HepG2 (cell line): ENCODE measurements around the gene PSORS1C1. TPM values are rescaled to one million over a fixed set of nuclear protein-coding genes. Genes with fewer than 3 reads are reported as not detected.

ENCODE experiments used
- ATAC-seq: fragments of 200-7000 bp; cut with Tn5 transposase; 3 replicates; pipeline ENCODE4 v1.9.1; 2020; ENCODE audit warnings: mild to moderate bottlenecking, moderate library complexity
- BruUV-seq: library from RNA; stranded (reverse); fragments of 400-500 nt; replicated peaks from 2 replicates; lab custom pipeline; 2021; lab: Mats Ljungman, UMichigan
- CTCF ChIA-PET: fragments of 300-600 bp; formaldehyde crosslinking; extraction: SDS; loops from one replicate; lab custom pipeline; 2021; ENCODE audit warnings: low total read pairs, inconsistent platforms, low intra/inter-chr PET ratio; lab: Yijun Ruan, JAX
- POLR2A ChIA-PET: fragments of 350-600 bp; sonication (Branson Sonifier 250); formaldehyde crosslinking; loops from one replicate; lab custom pipeline; 2020; ENCODE audit warnings: antibody characterized with exemption, inconsistent platforms; lab: Yijun Ruan, JAX
- DNase-seq: peaks from one replicate; pipeline ENCODE4 v3.0.0-alpha.2; 2015; ENCODE audit warnings: low spot score
- FAIRE-seq: peaks from 3 replicates; lab custom pipeline; 2011; peaks lifted over from hg19 to GRCh38; lab: Jason Lieb, UNC
- H2AFZ ChIP-seq: one replicate; pipeline ENCODE4 v1.6.1; 2011; ENCODE audit warnings: low read length, inconsistent platforms
- H3K27ac ChIP-seq: fragments of 300-600 bp; 3 replicates; pipeline ENCODE4 v1.8.0; 2011; ENCODE audit warnings: mixed run types, mild to moderate bottlenecking, mixed read lengths, low read length, inconsistent platforms; ENCODE audit not compliant: insufficient read depth; ENCODE audit errors: extremely low read length
- H3K27me3 ChIP-seq, 2 experiments: fragments of 200-600 bp in 1 of 2; 2 replicates in 1 of 2; 3 replicates in 1 of 2; pipeline versions ENCODE4 v1.6.0 to v1.8.0; 2011; ENCODE audit warnings: low read length in 2 of 2, mild to moderate bottlenecking in 2 of 2, moderate library complexity in 2 of 2, inconsistent platforms in 1 of 2; ENCODE audit not compliant: insufficient read depth in 2 of 2, control insufficient read depth in 1 of 2
- H3K36me3 ChIP-seq, 2 experiments: fragments of 200-600 bp in 1 of 2; replicated peaks in 1 of 2; 2 replicates in 1 of 2; 3 replicates in 1 of 2; pipeline versions ENCODE4 v1.5.1 to v1.8.0; 2011; ENCODE audit warnings: low read length in 2 of 2, inconsistent platforms in 1 of 2; ENCODE audit not compliant: insufficient read depth in 2 of 2, control insufficient read depth in 1 of 2
- H3K4me1 ChIP-seq: 2 replicates; pipeline ENCODE4 v1.5.1; 2012; ENCODE audit warnings: low read length, inconsistent platforms; ENCODE audit not compliant: insufficient read depth
- H3K4me2 ChIP-seq: 2 replicates; pipeline ENCODE4 v1.6.0; 2011; ENCODE audit warnings: low read depth, low read length, inconsistent platforms
- H3K4me3 ChIP-seq, 3 experiments: fragments of 200-600 bp in 1 of 3; sonication (generic), shearing (Covaris generic) in 1 of 3; replicated peaks in 1 of 3; 2 replicates each; pipeline ENCODE4 v1.5.1; 2011 to 2016; ENCODE audit warnings: low read length in 3 of 3, inconsistent platforms in 2 of 3, low read depth in 2 of 3, mild to moderate bottlenecking in 2 of 3, control low read depth in 1 of 3, mixed read lengths in 1 of 3; ENCODE audit not compliant: insufficient read depth in 1 of 3
- H3K79me2 ChIP-seq: one replicate; pipeline ENCODE4 v1.6.1; 2011; ENCODE audit warnings: low read length, inconsistent platforms; ENCODE audit not compliant: insufficient read depth
- H3K9ac ChIP-seq: 2 replicates; pipeline ENCODE4 v1.6.0; 2011; ENCODE audit warnings: mild to moderate bottlenecking, low read depth, low read length, inconsistent platforms; ENCODE audit not compliant: insufficient read depth
- H3K9me3 ChIP-seq: 2 replicates; pipeline ENCODE4 v1.5.1; 2012; ENCODE audit warnings: mild to moderate bottlenecking, low read length
- H4K20me1 ChIP-seq: 2 replicates; pipeline ENCODE4 v1.6.0; 2011; ENCODE audit warnings: inconsistent platforms, mild to moderate bottlenecking, low read length, moderate library complexity; ENCODE audit not compliant: insufficient read depth
- CHCHD3 ChIP-seq: sonication (generic); formaldehyde crosslinking; IDR thresholded peaks from 2 replicates; pipeline ENCODE4 v1.8.0; 2022; ENCODE audit warnings: mild to moderate bottlenecking, missing genetic modification reagents, moderate library complexity
- CREM ChIP-seq, 2 experiments: sonication (generic) in 1 of 2; formaldehyde crosslinking in 1 of 2; IDR thresholded peaks; 2 replicates each; pipeline versions ENCODE4 v1.4.0 to v1.6.1; 2016 to 2020; ENCODE audit warnings: antibody characterized with exemption in 1 of 2, mild to moderate bottlenecking in 1 of 2, missing genetic modification reagents in 1 of 2
- DMAP1 ChIP-seq: IDR thresholded peaks from 2 replicates; pipeline ENCODE4 v1.6.1; 2016
- KDM4B ChIP-seq: sonication (generic); formaldehyde crosslinking; IDR thresholded peaks from 2 replicates; pipeline ENCODE4 v1.4.0; 2020; ENCODE audit warnings: missing genetic modification reagents
- KLF12 ChIP-seq: sonication (generic); formaldehyde crosslinking; IDR thresholded peaks from 2 replicates; pipeline ENCODE4 v1.4.0; 2020; ENCODE audit warnings: missing genetic modification reagents, borderline replicate concordance
- NFE2 ChIP-seq: sonication (generic); formaldehyde crosslinking; IDR thresholded peaks from 2 replicates; pipeline ENCODE4 v1.4.0; 2020; ENCODE audit warnings: missing genetic modification reagents
- RORA ChIP-seq: sonication (generic); formaldehyde crosslinking; IDR thresholded peaks from 2 replicates; pipeline ENCODE4 v1.5.0; 2020; ENCODE audit warnings: mild to moderate bottlenecking, missing genetic modification reagents, moderate library complexity
- ZBTB3 ChIP-seq: sonication (generic); formaldehyde crosslinking; IDR thresholded peaks from 2 replicates; pipeline ENCODE4 v1.4.0; 2020; ENCODE audit warnings: low read depth, mild to moderate bottlenecking, moderate library complexity, missing genetic modification reagents, borderline replicate concordance
- ZNF274 ChIP-seq: sonication (generic); formaldehyde crosslinking; IDR thresholded peaks from 2 replicates; pipeline ENCODE4 v1.5.1; 2020; ENCODE audit warnings: mild to moderate bottlenecking, missing genetic modification reagents
- WGBS: methylation state at CpG from one replicate; pipeline ENCODE4 v1.1.6; 2017; ENCODE audit warnings: low lambda C conversion rate; 5-methylcytosine and 5-hydroxymethylcytosine counted together
- in situ Hi-C: cut with HindIII; loops from 2 replicates; pipeline ENCODE4 v1.10.0; 2017; ENCODE audit warnings: low pct_unique_long_range_greater_than_20kb; ENCODE audit not compliant: extremely low pct_ligation_motif_present
- intact Hi-C: fragments of 100-400 bp; cut with micrococcal nuclease; formaldehyde crosslinking; loops from one replicate; pipeline ENCODE4 v1.10.0; 2022; ENCODE audit not compliant: unreplicated experiment
- polyA plus RNA-seq, 8 experiments: library from polyadenylated mRNA; depleted of rRNA in 3 of 8; stranded (reverse) in 7 of 8; unstranded in 1 of 8; fragments of >200 nt; fragmentation: Illumina TruSeq in 4 of 8; extraction: Trizol in 4 of 8; gene quantifications; 2 replicates each; pipeline versions ENCODE4 v1.2.1 to v1.2.3, GENCODE V29; 2011 to 2016; ENCODE audit warnings: low read depth in 4 of 8, missing spikeins in 1 of 8, mixed read lengths in 1 of 8; ENCODE audit not compliant: insufficient read depth in 1 of 8
- total RNA-seq, 5 experiments: library from RNA; depleted of rRNA; stranded (reverse); fragments of >200 nt; fragmentation: Illumina TruSeq; extraction: Trizol; gene quantifications; 2 replicates each; pipeline ENCODE4 v1.2.3, GENCODE V29; 2016; ENCODE audit warnings: low read depth in 1 of 5
- TF ChIP-seq, protein P1 (sequence below): sonication (generic); formaldehyde crosslinking; IDR thresholded peaks from 2 replicates; pipeline ENCODE4 v1.8.1; 2023; ENCODE audit warnings: missing genetic modification reagents, mild to moderate bottlenecking, borderline replicate concordance
- TF ChIP-seq, protein P2 (sequence below): sonication (generic); formaldehyde crosslinking; IDR thresholded peaks from 2 replicates; pipeline ENCODE4 v1.4.0; 2020; ENCODE audit warnings: mild to moderate bottlenecking, low read depth, missing genetic modification reagents
- TF ChIP-seq, protein P3 (sequence below): sonication (generic); formaldehyde crosslinking; IDR thresholded peaks from 2 replicates; pipeline ENCODE4 v1.4.0; 2020; ENCODE audit warnings: missing genetic modification reagents, borderline replicate concordance

PSORS1C1 gene
- total and polyA plus RNA-seq, 2 of the 13 experiments (the other 11 are each of a cell fraction or from before 2014, with no cell fraction given) = 0.01 to 0.02 TPM

DNA sequence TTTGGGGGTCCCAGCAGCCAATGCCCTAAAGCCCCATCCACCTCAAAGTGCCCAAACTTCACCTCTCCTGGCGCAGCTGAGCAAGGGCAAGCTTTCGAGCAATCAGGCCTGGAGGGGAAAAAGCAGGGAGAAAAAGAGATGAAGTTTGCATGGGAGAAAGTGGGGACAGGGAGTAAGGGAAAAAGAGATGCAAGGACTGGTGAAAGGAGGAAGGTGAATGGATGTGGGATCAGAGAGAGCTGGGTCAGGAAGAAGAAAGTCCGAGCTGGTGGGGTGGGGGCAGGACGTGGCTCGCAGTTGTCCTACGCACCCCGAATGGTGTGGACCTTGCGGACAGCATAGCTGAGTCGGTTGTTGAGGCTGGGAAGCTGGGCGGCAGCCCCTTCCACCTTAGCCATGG is 30.8 kb downstream of the PSORS1C1 start (continued):
- TF ChIP-seq, protein P1, sequence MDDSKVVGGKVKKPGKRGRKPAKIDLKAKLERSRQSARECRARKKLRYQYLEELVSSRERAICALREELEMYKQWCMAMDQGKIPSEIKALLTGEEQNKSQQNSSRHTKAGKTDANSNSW (CRISPR knock-in tag) = no peak
- TF ChIP-seq NFE2 (CRISPR knock-in tag) = no peak
- no peak for TF ChIP-seq KLF12 (CRISPR knock-in tag)
- no peak for TF ChIP-seq CHCHD3
- TF ChIP-seq, protein P2, sequence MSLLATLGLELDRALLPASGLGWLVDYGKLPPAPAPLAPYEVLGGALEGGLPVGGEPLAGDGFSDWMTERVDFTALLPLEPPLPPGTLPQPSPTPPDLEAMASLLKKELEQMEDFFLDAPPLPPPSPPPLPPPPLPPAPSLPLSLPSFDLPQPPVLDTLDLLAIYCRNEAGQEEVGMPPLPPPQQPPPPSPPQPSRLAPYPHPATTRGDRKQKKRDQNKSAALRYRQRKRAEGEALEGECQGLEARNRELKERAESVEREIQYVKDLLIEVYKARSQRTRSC (CRISPR knock-in tag) = no peak

DNA sequence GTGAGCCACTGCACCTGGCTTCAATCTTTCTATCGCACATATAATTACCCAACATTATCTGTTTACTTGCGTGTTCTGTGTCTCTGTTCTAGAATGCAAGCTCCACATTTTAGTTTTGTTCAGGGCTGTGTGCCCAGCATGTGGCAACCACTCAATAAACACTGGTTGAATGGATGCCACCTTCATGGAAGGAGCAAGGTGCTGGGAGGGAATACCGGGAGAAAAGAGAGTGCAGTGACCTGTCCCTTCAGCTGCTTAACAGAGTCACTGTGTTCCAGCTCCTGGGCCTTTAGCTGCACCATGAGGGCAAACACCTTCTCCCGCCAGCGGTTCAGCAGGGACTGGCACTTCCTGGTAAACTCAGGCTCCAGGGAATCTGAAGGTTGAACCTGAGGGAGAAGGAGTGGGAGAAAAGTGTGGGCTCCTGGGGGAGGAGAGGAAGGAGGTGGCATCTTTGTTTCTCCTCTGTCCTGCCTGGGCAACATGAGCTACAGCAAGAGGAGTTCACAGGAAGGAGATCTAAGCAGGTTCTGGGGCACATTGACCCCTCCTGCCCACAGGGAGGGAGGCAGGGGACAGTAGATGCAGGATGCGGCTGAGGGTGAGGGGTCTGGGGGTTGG is 35.3 kb downstream of the PSORS1C1 start:
- no peak for ATAC-seq
- H3K27ac ChIP-seq = no peak overlapping the region
- BruUV-seq = no TSS peak
- no peak overlapping the region for H3K9ac ChIP-seq
- no peak overlapping the region for H3K4me2 ChIP-seq
- DNase-seq = no peak
- H3K9me3 ChIP-seq = no peaks in the 10 kb centered on the region
- H3K4me3 ChIP-seq = no peak overlapping the region
- H4K20me1 ChIP-seq = no peaks in the 10 kb centered on the region
- FAIRE-seq = no peak
- WGBS = 82% methylated on average over 5 of the region's 6 CpGs
- H2AFZ ChIP-seq = no peak overlapping the region
- no peaks in the 10 kb centered on the region for H3K79me2 ChIP-seq
- no peaks in the 10 kb centered on the region for H3K4me1 ChIP-seq
- peaks cover 3 to 23% of the 10 kb centered on the region in 2 experiments; a peak in 4 of 5 replicates for H3K36me3 ChIP-seq
- ChIA-PET CTCF (no interaction called here), POLR2A (no interaction called here)
- no peaks in the 10 kb centered on the region for H3K27me3 ChIP-seq
- in situ Hi-C loops = no loop called here
- intact Hi-C loops = no loop called here
- TF ChIP-seq DMAP1 (CRISPR knock-in tag) = no peak
- TF ChIP-seq ZBTB3 (CRISPR knock-in tag) = no peak
- no peak for TF ChIP-seq ZNF274 (CRISPR knock-in tag)
- TF ChIP-seq KDM4B (CRISPR knock-in tag) = no peak
- TF ChIP-seq CREM (IDR thresholded peaks at IDR 0.05) = no peak
- TF ChIP-seq CREM (CRISPR knock-in tag; IDR thresholded peaks at IDR 0.05) = no peak
- no peak for TF ChIP-seq RORA
- TF ChIP-seq, protein P3, sequence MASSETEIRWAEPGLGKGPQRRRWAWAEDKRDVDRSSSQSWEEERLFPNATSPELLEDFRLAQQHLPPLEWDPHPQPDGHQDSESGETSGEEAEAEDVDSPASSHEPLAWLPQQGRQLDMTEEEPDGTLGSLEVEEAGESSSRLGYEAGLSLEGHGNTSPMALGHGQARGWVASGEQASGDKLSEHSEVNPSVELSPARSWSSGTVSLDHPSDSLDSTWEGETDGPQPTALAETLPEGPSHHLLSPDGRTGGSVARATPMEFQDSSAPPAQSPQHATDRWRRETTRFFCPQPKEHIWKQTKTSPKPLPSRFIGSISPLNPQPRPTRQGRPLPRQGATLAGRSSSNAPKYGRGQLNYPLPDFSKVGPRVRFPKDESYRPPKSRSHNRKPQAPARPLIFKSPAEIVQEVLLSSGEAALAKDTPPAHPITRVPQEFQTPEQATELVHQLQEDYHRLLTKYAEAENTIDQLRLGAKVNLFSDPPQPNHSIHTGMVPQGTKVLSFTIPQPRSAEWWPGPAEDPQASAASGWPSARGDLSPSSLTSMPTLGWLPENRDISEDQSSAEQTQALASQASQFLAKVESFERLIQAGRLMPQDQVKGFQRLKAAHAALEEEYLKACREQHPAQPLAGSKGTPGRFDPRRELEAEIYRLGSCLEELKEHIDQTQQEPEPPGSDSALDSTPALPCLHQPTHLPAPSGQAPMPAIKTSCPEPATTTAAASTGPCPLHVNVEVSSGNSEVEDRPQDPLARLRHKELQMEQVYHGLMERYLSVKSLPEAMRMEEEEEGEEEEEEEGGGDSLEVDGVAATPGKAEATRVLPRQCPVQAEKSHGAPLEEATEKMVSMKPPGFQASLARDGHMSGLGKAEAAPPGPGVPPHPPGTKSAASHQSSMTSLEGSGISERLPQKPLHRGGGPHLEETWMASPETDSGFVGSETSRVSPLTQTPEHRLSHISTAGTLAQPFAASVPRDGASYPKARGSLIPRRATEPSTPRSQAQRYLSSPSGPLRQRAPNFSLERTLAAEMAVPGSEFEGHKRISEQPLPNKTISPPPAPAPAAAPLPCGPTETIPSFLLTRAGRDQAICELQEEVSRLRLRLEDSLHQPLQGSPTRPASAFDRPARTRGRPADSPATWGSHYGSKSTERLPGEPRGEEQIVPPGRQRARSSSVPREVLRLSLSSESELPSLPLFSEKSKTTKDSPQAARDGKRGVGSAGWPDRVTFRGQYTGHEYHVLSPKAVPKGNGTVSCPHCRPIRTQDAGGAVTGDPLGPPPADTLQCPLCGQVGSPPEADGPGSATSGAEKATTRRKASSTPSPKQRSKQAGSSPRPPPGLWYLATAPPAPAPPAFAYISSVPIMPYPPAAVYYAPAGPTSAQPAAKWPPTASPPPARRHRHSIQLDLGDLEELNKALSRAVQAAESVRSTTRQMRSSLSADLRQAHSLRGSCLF (CRISPR knock-in tag) = no peak
